GM20431 (cell line): Measurements from ENCODE around the gene SPSB4.

Experiments used
- in situ Hi-C: fragments of 300-500 bp; cut with MseI, MboI; formaldehyde crosslinking; loops from one replicate; pipeline ENCODE4 v1.15.0; 2020; ENCODE audit warnings: low sequenced_read_pairs; ENCODE audit not compliant: unreplicated experiment

Gene SPSB4

GRCh38 chr3:141050576-141051442 lies at the start of gene SPSB4:
SPSB4 (plus strand) TSS chr3:141051347; CDS start chr3:141066105, 14,758 bp downstream.
- in situ Hi-C loops: no loop called here

DNA sequence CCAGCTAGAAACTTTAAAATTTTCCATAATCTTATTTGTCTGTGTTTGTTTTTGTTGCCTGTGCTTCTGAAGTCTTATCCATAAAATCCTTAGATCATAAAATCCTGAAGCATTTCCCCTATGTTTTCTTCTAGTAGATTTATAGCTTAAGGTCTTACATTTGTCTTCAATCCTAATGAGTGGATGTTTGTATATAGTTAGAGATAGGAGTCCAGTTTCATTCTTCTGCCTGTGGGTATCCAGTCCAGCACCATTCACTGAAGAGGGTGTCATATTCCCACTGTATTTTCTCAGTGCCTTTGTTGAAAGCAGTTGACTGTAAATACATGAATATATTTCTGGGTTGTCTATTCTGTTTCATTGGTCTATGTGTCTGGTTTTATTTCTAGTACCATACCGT lies 44.8 kb upstream of the SPSB4 start:
- in situ Hi-C loops: loop anchor here (25.0 kb wide), 1 partner anchor 181 kb away; no protein-coding TSS in a partner anchor

GRCh38 chr3:141009496-141009895 lies 41.7 kb upstream of the SPSB4 start:
- in situ Hi-C loops: loop anchor here (25.0 kb wide), 1 partner anchor 178 kb away; no protein-coding TSS in a partner anchor

GRCh38 chr3:141011232-141011996 lies 39.7 kb upstream of the SPSB4 start:
- in situ Hi-C loops: loop anchor here (25.0 kb wide), 1 partner anchor 176 kb away; no protein-coding TSS in a partner anchor

GRCh38 chr3:141011997-141012262 lies 39.2 kb upstream of the SPSB4 start:
- in situ Hi-C loops: loop anchor here (25.0 kb wide), 1 partner anchor 175 kb away; no protein-coding TSS in a partner anchor

DNA sequence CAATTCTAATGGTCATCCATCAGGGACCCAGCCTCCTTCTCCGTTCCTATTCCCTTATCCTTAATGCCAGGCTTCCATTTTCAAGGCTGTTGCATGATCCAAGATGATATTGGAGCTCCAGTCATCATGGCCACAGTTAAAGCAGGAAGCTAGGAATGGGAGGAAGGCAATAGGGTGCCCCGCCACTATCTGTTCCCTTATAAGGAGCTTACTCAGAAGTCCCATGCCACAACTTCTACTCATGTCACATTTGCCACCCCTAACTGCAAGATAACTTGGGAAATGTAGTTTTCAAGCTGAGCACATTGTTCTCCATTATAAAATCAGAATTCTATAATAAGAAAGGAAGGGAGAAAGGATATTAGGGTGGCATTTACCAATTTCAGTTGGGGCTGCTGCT lies 38.6 kb upstream of the SPSB4 start:
- in situ Hi-C loops: loop anchor here (25.0 kb wide), 1 partner anchor 175 kb away; no protein-coding TSS in a partner anchor

DNA sequence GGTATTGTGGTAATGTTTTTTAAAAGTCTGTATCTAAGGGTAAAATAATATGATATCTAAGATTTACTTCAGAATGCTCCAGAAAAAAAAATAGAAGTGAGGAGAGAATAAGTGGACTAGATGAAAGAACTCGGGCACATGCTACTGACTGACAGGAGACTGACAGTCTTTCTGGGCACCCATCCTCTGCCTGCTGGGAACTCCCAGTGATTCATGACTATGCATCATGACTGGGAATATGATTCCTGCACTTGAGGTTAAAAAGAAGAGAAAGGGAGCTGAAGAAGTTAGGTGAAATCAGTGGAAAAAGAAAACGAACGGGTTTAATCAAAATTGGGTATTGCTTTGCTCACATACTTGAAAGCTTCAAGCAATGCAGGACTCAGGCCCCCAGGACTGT lies 35.7 kb upstream of the SPSB4 start:
- in situ Hi-C loops: loop anchor here (25.0 kb wide), 1 partner anchor 172 kb away; no protein-coding TSS in a partner anchor

DNA sequence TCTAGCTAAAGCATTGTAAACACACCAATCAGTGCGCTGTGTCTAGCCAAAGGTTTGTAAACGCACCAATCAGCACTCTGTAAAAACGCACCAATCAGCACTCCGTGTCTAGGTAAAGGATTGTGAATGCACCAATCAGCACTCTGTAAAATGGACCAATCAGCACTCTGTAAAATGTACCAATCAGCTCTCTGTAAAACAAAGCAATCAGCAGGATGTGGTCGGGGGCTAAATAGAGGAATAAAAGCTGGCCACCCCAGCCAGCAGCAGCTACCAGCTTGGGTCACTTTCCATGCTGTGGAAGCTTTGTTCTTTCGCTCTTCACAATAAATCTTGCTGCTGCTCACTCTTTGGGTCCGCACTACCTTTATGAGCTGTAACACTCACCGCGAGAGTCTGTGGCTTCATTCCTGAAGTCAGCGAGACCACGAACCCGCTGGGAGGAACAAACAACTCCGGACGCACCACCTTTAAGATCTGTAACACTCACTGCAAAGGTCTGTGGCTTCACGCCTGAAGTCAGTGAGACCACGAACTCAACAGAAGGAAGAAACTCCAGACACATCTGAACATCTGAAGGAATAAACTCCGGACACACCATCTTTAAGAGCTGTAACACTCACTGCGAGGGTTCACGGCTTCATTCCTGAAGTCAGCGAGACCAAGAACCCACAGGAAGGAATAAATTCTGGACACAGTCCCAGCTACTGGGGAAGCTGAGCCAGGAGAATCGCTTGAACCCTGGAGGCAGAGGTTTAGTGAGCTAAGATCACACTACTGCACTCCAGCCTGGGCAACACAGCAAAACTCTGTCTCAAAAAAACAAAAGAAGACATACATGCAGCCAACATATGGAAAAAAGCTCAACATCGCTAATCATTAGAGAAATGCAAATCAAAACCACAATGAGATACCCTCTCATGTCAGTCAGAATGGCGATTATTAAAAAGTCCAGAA lies 33.5 kb upstream of the SPSB4 start:
- in situ Hi-C loops: loop anchor here (25.0 kb wide), 1 partner anchor 170 kb away; no protein-coding TSS in a partner anchor

DNA sequence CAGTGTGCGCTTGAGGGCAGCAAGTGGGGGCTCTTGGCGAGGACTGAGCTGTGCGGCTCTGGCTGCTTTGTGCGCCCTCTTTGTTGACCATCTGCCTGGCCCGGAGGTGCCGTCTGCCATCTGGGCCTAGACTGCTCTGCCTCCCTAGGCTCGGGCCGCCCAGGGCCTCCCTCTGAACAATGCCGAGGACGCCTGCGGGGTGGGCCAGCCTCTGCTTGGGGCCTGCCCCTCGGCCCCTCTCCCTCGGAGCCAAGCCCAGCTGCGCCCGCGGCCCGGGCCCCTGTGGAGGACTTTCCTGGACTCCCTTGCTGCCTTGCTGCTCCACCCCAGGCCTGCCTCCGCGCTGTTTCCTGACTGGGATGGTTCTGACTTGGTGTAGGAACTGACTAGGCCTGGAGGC lies 31.9 kb upstream of the SPSB4 start:
- in situ Hi-C loops: loop anchor here (25.0 kb wide), 1 partner anchor 168 kb away; no protein-coding TSS in a partner anchor

GRCh38 chr3:141020143-141020830 lies 30.9 kb upstream of the SPSB4 start:
- in situ Hi-C loops: loop anchor here (25.0 kb wide), 1 partner anchor 167 kb away; no protein-coding TSS in a partner anchor

GRCh38 chr3:141021261-141021660 lies 29.9 kb upstream of the SPSB4 start:
- in situ Hi-C loops: loop anchor here (25.0 kb wide), 1 partner anchor 166 kb away; no protein-coding TSS in a partner anchor

- in situ Hi-C loops: no loop called here
These were observed 20.9 kb upstream of the SPSB4 start for GRCh38 chr3:141030296-141030695.

GRCh38 chr3:141039589-141039988 lies 11.6 kb upstream of the SPSB4 start:
- in situ Hi-C loops: no loop called here

GRCh38 chr3:141044695-141045641 lies 6.2 kb upstream of the SPSB4 start:
- in situ Hi-C loops: no loop called here

DNA sequence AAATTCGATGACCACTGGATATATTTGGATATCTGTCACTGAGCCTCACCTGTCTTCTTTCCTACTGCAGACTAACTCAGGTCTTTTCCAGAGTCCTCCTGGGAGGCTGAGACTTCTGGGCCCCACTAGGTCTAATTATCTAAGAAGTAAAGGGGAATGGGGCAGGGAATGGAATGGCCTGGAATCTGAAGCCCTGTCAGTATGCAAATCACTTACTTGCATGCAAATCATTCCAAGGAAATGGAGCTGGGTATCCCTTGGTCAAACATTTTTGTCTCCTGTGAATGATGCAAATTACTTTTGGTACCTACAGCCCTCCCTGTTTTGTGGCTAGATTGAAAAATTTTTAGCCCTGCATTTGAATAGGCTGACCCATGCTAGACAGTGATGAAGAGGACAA lies 5.3 kb upstream of the SPSB4 start:
- in situ Hi-C loops: no loop called here

DNA sequence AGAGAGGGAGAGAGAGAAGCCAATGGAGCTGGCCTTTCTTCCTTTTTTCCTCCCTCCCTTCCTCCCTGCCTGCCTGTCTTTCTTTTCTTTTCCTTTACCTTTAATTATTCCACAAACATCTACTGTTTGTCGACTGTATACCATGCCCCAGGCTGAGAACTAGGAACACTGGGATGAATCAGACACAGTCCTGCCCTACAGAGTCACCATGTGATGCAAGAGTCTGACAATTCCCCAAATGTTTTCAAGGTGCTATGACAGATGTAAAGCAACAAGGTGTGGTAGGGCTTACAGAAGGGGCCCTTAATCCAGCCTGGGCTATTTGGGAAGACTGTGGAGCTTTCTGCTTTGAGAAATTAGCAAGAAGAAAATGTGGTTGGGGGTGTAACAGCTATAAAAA lies 4.0 kb upstream of the SPSB4 start:
- in situ Hi-C loops: no loop called here

GRCh38 chr3:141049681-141050080 lies 1.5 kb upstream of the SPSB4 start:
- in situ Hi-C loops: no loop called here
